ENCODE measurements around the gene KCNK13.
"Not testable (repeated sequence)": the region's sequence is repeated elsewhere in the genome, so short reads cannot be mapped to it uniquely, and the experiment has no call there.

KCNK13 gene

DNA sequence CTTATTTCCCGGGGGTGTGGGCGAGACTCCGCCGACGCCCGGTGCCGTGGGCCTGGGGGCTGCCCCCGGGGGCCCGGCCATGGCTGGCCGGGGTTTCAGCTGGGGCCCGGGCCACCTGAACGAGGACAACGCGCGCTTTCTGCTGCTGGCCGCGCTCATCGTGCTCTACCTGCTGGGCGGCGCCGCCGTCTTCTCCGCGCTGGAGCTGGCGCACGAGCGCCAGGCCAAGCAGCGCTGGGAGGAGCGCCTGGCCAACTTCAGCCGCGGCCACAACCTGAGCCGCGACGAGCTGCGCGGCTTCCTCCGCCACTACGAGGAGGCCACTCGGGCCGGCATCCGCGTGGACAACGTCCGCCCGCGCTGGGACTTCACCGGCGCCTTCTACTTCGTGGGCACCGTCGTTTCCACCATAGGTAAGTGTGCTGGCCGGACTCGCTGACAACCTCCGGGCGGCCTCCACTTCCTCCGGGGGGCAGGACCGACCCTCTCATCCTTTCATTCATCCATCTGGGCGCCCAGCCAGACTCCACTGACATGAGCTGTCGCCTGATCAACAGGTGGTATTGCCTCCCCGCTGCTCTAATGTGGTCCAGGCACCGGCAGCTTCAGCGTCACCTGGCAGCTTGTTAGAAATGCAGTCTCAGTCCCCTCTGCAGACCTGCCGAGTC, 467 bp downstream of the KCNK13 start:
- DNase-seq = no peak

DNA sequence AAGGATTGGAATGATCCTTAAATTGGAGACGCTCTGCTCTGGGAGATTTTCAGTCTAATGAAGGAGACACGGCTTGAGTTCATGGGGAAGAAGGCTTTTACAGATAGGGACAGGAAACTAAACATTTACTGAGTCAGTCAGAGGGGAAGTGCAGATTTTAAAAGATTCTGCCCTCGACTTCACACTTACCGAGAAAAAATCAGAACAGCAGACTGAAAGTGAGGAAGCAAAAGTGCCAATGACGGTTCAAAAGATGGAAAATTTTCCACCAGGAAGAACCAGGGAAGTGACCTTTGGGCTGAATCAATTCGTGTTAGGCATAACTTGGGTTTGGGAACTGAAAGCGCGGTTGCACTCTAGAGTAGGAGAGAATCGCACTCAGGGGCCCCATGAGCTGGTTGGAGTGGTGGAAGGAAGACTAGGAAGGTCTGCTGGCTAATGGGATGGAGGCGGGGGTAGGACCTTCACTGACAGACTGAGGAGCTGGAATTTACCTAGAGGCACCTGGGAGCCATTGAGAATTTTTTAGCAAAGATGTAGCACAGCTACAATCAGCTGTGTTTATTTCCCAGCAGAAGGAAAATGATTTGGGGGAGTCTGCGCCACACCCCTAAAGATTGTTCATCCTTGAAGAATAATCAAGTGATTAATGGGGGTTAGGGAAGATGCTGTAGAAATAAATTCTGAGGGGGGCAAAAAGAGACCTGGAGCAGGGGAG, 1.2 kb downstream of the KCNK13 start:
- DNase-seq = no peak

DNA sequence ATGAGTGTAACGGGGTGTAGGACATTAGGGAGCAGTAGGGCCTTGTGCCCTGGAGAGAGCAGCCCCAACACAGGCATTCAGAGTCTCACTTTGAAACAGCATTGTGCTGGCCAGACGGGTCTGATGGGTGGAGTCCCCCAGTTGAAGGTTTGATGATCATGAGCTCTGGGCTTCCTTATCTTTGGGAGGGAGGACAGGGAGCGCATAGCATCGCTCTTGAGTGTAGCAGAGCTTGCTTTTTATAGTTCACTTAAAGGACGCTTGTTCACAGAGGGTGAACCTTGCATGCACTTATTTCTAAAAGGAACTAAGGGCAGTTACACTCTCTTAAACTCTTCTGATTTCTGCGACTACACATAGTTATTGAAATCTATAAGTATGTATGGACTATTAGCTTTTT, 10.6 kb downstream of the KCNK13 start:
- DNase-seq = no peak

DNA sequence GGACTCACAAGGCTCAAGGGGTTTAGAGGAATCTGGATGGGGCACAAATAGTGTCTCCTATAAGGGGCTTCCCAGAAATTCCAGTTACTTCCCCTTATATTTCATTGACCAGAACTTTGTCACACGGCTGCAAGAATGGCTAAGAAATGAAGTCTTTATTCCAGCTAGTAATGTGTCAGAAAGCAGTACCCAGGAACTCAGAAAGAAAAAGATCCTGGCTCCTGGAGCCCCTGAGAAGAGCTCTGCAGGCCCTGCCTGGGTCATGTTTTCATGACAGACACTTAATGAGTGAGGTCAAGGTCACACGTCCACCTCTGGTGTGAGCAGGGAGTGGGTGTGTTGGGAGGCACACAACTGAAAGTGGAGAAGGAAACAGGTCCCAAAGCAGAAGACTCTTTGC, 17.8 kb downstream of the KCNK13 start:
- no peak for DNase-seq

DNA sequence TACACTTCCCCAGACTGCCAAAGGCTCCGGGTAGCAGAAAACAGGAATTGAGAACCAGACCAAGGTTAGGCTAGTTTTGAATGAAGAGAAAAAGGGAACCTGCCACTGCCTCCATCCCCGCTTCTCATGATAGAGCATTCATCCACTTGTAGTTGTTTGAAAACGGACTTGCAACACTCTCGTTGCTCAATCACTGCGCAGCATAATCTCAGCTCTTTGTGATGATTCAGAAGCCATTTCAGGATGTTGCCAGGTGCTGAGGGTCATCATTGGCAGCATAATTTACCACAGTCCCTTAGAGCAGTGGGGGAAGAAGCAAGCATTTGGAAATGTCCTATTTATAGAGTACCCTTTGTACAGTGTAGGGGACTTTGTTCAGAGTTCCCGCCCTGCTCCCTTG, 25.6 kb downstream of the KCNK13 start:
- DNase-seq = peak in 1 of 2 donors; percentile 38

DNA sequence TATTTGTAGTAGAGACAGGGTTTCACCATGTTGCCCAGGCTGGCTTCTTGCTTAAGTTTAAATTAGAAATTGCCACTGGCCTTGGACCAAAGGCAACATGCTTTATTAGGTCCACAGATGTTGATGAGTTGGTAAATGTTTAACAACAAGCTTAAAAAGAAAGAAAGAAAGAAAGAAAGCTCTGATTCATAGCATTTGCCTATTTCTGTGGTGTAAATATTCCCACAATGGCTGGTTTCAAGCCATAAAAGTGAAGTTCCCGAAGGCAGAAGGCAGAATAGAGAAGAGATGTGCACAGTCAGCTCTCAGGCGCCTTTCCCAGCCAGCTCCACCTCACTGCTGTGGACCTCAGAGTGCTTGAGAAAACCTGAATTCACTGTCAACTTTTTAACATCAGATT, 26.4 kb downstream of the KCNK13 start:
- DNase-seq = no peak

DNA sequence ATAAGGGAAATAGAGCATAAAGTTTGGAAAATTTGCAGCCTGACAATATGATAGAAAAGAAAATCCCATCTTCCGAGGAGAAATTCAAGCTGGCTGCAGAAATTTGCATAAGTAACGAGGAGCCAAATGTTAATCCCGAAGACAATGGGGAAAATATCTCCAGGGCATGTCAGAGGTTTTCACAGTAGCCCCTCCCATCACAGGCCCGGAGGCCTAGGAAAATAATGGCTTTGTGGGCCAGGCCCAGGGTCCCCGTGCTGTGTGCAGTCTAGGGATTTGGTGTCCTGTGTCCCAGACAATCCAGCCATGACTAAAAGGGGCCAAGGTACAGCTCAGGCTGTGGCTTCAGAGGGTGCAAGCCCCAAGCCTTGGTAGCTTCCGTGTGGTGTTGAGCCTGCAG, 27.7 kb downstream of the KCNK13 start:
- DNase-seq = not testable (repeated sequence)

DNA sequence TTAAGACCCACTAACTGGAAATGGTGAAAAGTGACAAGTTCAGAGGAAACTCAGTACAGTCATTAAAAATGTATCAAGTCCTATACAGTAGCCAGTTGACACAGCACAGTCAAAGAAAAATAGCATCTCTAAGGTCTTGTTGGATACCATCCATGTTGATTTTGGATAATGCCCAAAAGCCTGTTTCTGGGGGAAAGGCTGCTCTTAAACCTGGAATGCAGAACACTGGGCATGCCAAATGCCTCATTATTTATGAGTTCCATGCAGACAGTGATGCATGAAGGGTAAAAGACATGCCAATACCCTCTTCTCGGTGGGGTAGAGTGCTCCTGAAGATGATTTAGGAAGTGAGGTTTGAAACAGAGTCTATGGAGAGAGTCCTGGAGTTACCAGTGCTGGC, 29.6 kb downstream of the KCNK13 start:
- DNase-seq = no peak

DNA sequence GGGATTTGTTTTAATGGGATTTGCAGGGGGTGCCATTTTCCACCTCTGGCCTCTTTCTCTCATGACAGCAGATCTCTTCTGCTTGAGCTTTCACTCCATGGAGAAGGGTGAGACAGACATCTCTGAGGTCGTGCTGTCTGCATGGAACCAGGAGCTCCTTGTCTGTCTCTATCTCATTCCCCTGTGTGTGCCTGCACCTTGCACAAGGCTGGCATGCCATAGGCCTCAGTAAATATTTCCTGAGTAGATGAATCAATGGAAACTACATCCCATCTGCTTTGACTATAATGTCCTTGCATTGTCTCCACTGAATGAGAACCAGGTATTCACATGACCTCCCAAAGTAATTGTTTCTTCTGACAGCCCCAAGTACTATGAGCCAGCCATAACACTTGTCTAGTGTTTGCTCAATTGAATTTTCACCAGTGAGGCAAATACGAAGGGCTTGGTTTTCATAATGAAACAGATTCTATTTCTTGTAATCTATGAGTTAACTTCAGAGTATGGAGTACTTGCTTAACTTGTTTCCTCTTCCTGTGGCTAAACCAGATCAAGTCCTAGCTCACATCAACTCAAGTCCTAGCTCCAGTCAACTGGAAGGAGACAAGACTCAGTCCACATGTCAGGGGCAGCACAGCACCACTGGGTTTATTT, 32.3 kb downstream of the KCNK13 start:
- no peak for DNase-seq

DNA sequence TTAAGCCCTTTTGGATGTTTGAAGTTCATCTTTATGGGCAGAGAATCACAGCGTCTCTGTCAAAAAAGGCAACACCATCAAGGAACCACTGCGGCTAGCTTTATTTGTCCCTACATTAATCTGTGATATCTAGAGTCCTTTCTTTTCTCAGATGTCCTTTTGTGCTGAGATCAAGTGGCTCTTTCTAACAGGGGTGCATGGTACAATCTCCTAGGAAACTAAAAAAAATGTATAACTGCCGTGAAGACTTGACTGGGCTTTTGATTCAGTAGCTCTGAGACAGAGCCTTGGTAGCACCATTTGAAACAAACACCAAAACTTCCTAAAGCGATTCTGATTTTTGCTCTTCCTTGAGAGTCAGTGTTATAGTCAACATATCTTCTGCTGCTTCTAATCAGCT, 33.3 kb downstream of the KCNK13 start:
- no peak for DNase-seq

DNA sequence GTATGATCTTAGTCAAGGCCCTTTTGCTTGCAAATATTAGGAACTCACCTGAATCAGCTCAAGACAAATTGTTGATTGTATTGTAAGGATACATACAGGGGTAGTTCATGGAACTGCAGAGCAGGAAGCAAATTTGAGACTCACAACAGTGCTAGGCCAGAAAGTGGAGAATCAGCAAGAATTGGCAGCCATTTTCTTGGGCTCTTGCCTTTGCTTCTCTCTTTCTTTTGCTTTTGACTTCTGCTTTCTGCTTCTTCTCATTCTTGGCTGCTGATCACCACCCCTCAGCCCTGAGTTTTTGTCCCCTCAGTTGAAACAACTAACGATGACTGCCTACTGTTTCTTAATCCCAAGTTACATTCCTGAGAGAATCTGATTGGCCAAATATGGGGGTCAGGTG, 34.8 kb downstream of the KCNK13 start:
- DNase-seq = no peak

DNA sequence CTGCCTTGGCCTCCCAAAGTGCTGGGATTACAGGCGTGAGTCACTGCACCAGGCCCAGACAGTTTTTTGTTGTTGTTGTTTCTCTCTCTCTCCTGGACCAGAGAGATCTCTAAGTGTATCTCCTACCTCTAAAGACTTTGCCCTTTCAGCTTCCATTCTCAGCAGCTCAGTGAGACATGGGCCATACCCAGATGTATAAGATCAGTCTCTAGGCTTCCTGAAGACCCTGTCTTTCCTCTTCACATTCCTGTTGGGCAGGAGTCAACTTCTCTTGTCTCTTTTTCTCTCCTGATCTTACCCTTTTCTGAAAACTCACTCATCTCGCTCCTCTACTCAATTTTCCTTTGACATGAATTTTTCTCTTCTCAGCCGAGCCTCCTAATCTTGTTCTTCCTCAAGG, 42.0 kb downstream of the KCNK13 start:
- no peak for DNase-seq

DNA sequence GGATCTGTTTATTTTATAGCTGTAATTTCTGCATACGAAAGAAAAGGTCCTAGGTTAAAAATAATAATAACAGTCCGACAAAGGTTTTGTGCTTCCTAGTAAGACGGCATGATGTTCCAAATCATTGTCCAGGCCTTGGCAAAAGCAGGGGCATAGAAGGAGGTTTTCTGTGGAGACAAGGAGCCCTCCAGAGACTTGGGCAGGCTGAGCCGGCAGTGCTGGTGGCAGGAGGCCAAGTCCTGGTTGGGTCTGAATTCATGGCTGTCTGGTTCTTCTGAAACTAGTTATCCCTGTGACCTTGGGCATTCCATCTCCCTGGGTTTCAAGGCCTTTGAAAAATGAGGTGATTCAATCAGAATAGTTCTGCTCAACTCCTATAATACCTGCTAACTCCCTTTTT, 44.0 kb downstream of the KCNK13 start:
- no peak for DNase-seq

DNA sequence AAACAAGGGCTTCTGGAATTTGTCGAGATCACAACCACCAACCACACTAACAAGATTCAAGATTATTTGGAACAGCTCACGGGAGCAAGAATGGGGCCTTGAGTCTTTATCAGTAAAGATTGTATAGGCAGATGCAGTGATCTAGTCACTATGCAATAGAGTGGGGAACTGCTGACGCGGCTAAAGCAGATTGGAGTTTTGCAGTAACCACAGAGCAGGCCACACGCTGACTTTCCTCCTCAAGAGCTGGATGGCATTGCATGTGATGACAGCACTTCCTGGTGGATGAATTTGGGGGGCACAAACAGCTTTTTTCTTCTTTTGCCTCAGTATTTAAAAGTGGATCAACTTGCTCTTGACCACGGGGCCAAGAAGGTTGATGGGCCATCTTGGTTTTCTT, 46.0 kb downstream of the KCNK13 start:
- DNase-seq = no peak

DNA sequence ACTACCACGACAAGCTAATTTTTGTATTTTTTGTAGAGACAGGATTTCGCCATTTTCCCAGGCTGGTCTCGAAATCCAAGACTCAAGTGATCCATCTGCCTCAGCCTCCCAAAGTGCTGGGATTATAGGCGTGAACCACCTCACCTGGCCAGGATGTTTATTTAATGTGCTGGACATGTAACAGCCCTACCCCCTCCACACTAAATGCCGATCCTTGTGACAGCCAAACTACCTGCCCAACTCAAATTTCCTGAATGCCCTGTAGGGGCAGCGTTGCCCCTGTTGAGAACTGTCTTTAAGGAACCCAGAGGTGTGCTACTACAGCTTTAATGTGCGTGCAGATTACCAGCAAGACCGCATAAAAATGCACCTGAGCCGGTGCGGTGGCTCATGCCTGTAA, 48.1 kb downstream of the KCNK13 start:
- DNase-seq = no peak

DNA sequence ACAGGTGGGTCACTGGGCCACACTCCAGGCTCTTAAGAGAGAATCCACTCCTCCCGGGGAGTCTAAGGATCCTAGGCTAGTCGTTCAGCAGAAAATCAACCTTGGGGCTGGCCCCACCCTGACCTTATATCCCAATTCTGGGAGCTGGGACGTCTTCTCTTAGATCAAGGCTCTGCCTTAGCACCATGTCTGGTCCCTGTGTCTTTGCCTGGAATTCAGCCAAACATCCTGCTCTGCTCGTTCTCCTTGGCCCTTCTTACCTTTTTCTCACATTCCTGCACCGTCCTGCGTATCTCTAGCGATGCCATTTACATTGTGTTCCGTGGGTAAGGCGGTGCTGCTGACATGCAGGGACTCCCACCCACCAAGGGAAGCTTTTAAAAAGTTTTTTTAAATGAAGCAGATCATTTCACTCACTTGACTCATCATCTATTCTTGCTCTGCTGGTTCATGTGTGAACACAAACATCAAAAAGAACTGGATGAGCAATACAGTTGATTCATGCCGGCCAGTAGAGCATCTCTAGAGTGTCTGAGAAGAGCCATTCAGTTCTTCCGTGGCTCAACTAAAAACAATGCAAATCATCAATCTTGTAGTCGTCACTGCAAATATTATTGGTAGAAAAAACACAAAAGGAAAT, 50.2 kb downstream of the KCNK13 start:
- DNase-seq = no peak

DNA sequence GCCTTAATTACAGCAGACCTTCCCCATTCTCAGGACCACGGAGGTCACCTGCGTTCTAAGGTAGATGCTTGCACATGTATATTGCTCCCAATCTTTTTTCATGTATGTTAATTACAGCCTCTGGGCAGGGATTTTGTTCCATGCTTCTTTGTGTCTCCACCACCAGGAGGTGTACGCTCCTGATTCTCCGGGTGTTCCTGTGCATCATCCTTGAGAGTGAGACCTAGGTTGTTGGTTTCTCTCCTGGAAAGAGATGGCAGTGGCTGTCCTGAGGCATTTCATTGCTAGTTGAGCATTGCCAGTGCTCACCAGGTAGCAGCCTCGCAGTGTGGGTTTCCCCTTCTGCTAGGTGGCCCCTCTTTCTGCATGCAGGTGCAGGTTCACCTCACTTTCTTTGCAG, 52.8 kb downstream of the KCNK13 start:
- DNase-seq = no peak

DNA sequence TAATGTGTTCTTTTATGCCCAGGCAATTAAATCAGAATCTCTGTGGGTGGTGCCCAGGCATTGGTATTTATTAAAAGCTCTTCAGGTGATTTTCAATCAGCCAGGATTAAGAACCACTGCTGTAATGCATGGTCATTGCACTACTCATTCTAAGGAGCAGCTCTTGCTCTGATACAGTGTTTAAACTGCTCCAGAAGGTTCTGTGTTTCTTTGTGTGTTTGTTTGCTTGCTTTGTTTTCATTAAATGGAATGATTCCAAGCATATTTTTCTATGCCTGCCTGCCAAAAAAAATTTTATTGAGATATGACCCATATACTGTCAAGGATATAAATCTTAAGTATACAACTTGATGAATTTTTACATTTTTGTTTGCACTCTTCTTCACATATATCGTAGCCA, 54.0 kb downstream of the KCNK13 start:
- no peak for DNase-seq

DNA sequence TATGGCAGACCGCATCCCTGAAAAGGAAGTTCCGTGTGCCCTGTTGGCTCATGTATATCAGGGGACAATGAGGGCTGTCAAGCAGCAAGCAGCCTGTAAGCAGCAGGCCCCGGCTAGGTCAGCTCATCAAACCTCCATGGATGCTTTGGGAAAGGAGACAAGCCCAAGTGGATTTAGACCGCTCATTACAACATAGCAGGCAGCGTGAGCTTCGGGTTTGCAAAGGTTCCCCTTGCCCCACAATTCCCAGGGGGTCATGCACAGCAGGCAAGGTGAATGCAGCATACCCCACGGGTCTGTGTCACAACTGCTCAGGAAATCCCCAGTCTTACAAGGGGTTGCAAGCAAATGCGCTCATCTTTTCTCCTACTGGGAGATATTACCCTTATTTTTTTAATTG, 54.6 kb downstream of the KCNK13 start:
- no peak for DNase-seq

DNA sequence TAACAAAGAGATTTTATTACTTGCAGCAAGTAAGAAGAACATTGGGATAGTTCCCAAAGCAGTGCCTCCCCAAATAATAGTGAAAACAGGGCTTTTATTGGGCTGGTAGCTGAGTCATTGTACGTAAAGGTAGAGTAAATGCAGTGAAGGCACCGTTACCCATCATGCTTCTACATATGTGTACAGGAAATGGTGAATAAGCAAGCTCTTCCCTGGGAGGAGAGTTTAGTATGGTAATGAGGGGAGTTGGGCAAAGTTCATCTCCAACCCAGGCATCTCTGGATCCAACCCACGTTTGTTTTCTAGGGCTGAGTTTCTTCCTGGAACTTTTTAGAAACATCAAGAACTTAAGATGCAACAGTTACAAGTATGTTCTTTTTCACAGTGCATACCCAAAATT, 56.2 kb downstream of the KCNK13 start:
- DNase-seq = no peak

DNA sequence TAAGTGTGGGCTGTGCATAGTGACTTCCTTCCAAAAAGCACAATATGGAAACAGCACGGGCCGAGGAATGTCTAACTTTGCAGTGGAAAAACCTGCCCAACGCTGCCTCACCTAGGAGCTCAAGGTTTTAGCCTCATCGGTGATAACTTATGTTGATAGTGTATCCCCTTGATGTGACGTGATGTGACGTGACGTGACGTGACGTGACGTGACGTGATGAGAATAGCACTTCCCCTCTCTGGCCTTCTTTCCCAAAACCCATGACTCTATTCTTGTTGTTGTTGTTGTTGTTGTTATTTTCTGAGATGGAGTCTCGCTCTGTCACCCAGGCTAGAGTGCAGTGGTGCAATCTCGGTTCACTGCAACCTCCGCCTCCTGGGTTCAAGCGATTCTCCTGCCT, 64.5 kb downstream of the KCNK13 start:
- DNase-seq = no peak

DNA sequence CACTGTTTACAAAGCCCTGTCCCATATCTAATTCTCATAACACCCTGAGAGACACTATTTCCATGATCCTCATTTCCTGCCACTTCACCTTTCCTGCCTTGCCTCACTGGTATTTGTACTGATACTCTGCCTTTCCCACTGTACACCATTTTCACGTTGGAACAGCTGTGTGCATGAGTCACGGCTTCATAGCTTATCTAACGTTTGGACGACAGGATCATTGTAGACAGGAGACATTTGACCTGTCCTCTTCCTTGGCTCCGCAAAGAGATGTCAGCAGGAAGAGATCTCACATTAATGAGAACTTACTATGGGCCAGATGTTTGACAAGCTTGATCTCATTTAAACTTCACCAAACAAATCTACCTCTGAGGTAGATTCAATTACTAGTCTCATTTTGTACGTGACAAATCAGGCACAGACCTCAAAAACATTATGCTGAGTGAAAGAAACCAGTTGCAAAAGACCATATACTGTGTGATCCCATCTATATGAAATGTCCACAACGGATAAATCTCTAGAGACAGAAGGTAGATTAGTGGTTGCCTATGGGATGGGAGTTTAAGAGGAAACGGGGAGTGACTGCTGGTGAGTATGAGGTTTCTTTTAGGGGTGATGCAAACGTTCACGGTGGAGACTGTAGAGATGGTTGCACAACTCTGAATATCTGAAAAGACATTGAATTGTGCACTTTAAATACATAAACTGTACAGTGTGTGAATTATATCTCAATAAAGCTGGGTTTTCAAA, 71.2 kb downstream of the KCNK13 start:
- DNase-seq = no peak

DNA sequence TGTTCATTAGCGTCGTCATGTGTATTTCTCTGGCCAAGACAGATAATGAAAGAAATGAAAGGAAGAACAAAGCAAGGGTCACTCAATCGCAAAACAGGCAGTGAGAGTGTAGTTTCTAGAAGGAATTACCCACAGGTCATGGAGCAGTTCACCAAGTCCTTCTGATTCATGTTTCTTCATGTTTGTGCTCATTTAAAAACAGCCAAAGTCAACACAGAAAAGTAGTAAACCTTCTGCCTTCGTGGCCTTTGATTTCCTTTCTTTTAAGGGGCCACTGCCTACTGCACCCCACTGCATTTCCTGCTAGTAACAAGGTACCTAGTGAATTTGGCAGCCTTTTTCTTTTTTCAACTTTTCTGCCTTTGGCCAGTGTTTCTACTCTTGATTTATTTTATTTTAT, 75.1 kb downstream of the KCNK13 start:
- DNase-seq = no peak

Measured in bone marrow (tissue), 2 donors.